Left renal pelvis (tissue), 4 donors: ENCODE data around the gene ZMIZ1. TPM values are rescaled to one million over a fixed set of nuclear protein-coding genes. Genes with fewer than 3 reads are reported as not detected.

Source experiments
- DNase-seq, 4 donors: peaks; one replicate each; pipeline ENCODE4 v3.0.0-alpha.2; 2013; ENCODE audit warnings: low read depth in 4 of 4, low spot score in 3 of 4
- polyA plus RNA-seq, 4 donors: library from polyadenylated mRNA; unstranded; fragments of 120-200 nt; gene quantifications; one replicate each; pipeline ENCODE4 v1.2.1, GENCODE V29; 2013; ENCODE audit not compliant: insufficient read length in 4 of 4

Gene ZMIZ1
- polyA plus RNA-seq, 4 donors: 72.7 to 108 (median 72.8) TPM

DNA sequence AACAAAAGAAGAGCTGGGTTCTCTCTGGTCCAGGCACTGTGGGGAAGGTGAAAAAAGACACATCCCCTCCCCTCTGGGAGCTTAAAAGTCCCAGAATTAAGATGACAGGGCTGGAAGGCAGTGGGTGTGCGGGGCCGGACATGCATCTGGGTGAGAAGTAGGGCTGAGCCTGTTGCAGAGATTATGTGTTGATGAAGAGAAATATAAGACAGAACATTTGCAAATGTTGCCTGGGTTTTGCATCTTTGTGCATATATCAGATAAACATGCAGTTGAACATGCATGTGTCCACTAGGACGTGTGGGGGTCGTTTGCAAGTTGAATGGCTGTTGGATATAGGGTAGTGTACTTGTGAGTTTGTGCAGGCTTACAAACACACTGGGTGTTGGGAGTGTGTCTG lies 184.2 kb downstream of the ZMIZ1 start:
- no peak for DNase-seq

- DNase-seq: no peak
These were observed 184.9 kb downstream of the ZMIZ1 start for GRCh38 chr10:79253704-79254103.

DNA sequence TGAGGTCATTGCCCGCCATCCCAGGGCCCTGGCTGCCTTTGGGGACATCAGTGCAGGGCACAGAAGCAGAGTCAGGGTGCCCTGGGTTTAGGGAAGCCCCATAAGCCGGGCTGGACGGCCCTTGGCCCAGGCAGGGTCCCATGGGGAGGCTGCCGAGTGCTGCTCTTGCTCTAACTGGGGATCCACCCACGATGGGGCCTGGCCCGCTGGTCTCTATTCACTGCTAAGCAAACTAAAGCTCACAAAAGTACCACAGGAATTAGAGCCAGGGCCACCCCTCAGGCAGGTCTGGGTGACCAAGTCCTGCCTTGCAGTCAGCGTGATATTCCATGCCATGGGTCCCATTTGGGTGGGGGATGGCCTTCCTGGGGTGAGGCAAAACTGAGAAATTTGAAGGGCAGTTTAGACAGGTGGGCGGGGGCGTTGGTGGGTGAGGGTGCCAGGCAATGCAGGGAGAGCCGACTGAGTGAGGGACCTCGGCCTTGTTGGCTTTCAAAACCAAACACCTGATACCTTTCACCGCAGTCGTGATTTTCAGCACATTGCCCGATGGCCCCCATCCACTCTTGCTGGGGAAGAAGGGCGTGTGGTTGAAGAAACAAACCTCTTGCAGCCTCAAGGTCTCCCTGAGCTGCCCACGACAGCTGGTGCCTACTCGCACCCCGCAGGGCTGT lies 185.7 kb downstream of the ZMIZ1 start:
- DNase-seq: no peak

GRCh38 chr10:79255007-79255507 lies 186.3 kb downstream of the ZMIZ1 start:
- no peak for DNase-seq

DNA sequence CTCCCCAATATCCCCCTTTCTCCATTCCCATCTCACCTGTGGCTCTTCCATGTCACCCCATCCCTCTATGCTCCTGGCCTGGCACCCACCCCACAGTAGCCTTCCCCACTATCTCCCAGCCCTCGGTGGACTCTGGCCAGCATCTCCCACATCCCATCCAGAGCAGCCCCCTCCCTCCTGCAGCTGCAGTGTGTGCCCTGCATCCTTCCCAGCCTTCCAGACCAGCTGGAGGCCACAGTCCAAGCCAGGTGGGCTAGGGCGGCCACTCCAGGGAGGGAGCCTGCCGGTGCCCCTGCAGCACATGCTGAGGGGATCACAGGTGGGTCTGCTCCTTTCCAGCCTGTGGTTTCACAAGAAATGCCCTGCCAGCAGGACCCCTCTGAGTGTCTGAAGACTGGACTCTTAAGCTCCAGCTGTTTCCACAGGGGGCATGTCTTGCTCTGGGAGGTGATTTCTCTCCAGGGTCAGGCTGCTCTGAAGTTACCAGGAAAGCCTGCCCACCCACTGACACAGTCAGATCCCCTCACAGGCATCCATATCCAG lies 187.6 kb downstream of the ZMIZ1 start:
- DNase-seq: no peak

- DNase-seq: no peak
These were observed 190.1 kb downstream of the ZMIZ1 start for GRCh38 chr10:79258894-79259293.

GRCh38 chr10:79259834-79260233 lies 191.1 kb downstream of the ZMIZ1 start:
- DNase-seq: no peak

DNA sequence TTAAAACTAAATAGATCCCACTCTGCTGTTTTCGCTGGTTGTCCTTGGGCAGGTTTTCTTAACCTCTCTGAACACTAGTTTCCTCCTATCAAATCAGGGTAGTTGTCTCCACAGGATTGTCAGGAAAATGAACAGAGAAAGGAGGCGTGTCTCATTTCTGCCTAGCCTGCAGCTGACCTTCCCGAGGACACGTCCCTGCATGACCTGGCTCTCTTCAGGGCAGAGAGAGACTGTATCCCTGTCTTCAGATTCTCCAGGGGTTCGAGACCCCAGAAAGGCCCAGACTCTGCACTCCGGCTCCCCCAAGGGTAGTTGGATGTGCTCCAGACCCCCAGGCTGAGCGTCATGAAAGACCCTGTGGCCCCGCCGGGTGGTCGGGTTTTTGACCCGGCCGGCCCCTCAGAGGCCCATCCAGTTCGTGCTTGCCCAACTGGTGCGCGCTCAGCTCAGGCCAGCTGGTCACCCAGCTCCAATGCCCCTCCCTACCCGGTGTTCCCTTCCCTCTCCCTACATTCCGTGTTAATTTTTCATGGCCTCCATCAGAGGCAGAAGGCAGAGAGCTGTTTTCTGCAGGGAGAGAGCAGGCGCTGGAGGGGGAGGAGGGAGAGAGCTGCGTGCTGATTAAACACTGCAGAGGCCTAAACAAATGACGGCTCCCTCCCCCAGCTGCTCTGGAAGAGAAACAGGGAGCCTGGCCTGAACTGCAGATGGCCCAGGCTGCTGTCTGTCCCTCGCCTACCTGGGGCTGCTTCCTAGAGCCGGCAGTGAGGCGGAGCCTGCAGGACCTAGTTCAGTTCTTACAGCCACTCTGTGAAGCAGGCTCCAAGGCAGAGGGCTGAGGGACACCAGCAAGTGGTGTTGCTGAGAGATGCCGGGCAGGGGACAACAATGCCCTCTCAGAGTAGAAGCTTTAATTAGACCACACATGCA lies 192.3 kb downstream of the ZMIZ1 start:
- DNase-seq: peak in 2 of 4 donors; percentile 51 to 62

DNA sequence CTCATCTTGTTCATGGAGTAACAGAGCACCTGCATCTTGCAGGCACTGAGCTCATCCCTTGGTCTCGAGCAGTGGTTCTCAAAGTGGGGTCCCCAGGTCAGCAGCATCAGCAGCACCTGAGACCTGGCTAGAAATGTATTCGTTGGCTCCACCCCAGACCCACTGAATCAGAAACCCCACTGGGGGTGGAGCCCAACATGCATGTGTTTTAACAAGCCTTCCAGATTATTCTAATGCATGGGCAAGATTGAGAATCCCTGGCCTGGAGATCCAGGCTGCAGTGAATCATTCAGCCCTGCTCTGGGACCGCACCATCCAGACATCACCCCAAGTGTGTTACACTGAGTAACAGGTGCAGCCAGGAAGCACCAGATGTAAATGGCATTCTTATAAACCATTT lies 193.4 kb downstream of the ZMIZ1 start:
- DNase-seq: no peak

DNA sequence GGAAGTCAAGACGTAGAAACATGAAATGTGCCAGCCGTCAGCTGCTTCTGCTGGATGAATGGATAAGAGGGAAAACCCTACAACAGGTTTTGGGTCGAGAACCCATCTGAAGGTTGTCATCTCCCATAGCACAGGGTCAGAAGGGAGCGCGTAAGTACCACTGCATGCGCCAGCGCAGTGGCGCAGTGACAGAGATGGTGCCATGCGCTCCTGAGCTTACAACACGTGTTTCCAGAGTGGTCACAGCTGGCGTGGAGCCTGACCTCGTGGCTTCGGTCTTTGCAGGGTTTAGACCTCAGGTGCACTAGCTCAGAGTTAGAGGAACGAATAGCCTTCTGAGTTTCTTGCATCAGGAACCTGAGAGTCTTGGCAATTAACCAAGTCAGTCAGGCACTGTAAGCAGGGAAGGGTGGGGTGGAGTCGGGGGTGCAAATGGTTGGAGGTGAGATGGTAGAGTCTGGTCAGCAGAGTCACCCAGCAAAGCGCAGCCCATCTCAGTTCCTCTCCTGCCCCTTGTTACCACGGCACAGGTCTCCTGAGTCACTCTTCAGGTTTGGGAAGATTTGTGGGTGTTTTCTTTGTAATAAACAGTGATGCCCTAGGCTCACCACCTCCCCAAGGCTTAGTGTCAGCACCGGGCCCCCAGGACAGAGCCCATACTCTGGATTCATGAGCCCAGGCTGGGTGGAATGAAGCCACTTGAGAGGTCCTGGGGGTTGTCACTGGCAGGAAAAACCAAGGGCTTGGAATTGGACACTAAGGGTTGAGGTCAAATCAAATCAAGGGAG lies 194.4 kb downstream of the ZMIZ1 start:
- no peak for DNase-seq

GRCh38 chr10:79263939-79264338 lies 195.2 kb downstream of the ZMIZ1 start:
- DNase-seq: no peak

GRCh38 chr10:79264942-79265341 lies 196.2 kb downstream of the ZMIZ1 start:
- DNase-seq: no peak

DNA sequence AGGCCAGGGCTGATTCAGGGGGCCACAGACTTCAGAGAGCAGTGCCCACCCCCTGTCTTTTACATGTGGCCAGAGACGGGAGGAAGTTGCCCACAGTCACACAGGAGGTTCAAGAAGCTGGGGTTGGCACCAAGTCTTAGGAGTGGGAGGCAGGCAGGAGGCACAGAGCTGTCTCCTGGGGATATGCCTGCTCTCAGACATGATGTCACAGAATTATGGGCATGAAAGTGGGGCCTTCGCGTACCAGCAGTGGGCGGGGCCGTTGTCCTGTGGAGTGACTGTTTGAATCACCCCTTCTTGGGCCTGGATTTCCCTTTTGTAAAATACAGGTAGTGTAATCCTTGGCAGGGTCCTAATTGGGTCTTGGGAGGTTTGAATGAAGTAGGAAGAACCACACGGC lies 197.3 kb downstream of the ZMIZ1 start:
- no peak for DNase-seq

DNA sequence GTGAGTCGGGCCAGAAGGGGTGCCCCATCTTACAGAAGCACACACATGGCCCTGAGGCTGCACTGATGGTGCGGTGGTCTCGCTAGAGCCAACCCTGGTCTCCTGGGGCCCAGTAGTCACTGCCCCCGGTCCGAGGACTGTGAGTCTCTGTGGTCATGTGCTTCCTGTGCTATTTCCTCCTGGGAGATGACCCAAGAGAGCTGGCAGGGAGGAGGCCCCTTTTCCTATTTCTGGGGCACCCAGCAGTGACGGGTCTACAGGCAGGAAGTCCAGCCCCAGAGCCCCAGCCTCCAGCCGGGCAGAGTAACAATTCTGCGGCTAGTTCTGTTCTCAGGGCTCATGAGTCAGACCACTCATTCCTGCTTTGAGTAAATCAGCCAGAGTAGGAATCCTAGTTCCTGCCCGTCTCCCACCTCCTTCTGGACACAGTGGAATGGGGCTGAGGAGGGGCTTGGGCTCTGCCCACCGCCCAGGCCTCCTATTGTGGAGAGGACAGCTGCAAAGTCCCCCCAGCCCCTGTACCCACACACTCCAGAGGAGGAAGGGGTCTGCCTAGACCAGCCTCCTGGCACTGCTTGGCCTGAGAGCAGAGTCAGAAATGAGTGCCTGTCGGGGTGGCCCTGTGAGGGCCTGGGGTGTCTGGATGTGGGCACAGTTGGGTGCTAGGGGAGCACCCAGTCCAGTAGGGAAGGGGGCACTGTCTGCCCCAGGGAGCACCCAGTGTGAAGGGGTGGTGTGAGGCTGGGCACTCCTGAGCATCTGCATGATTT lies 198.0 kb downstream of the ZMIZ1 start:
- no peak for DNase-seq

GRCh38 chr10:79267499-79267898 lies 198.7 kb downstream of the ZMIZ1 start:
- no peak for DNase-seq

DNA sequence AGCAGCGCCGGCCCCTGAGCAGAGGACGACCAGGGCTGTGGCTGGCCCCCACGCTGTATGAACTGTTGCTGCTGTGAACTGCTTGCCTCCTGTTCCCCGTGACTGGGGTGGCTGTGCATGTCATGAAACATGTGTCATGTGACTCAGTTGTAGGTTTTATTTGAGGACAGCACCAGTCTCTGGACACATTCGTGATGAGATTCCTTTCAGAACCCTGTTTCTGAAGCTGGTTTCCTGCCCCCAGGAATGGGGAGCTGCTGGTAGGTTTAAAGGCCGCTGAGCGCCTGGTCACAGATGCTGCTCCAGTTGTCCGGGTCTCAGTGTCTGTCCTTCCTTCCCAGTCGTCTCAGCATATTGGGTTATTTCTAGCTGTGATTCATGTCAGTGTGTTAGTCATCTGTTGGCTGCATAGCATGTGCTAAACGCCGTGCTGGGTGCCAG lies 199.4 kb downstream of the ZMIZ1 start:
- no peak for DNase-seq

DNA sequence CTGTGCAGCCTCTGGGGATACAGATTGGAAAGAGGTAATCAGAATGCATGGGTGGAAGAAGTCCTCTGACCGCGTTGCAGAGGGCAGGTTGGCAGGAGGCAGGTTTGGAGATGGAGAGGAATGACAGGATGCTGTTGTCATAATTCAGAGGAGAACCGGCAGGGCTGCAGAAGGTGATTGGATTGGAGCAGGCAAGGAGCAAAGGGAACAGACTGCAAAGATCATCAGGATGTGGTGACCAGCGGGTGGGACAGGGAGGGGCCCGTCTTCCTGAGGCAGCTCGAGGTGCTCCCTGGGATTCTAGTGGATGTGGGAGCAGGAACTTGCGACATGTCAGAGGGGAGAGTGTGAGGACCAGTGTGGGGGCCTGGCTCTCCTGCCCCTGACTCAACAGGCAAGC lies 200.0 kb downstream of the ZMIZ1 start:
- no peak for DNase-seq

DNA sequence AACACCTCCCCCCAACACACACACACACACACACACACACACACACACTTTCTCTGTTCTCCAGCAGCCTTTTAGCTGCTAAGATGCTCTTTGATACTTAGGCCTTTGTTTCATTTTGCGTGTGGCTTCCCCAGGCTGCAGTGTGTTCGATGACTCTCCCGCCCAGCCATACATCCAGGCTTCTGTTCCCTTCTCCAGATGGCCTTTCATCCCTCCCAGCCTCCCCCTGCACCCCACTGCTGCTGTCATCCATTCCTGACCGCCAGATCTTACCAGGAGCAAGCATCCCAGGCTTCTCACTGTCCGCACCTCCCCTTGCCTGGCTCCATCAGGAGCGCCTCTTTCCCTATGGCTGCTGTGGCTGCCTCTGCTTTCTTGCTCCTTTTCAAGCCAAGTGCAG lies 200.7 kb downstream of the ZMIZ1 start:
- DNase-seq: no peak

- DNase-seq: no peak
These were observed 201.2 kb downstream of the ZMIZ1 start for GRCh38 chr10:79269969-79270368.
